OCI-LY3 (cell line): Measurements from ENCODE around the gene FCRL1.

Experiments used
- CTCF ChIP-seq: fragments of 200-600, 300-600 bp; sonication (generic); IDR thresholded peaks from 2 replicates; pipeline ENCODE4 v1.5.1; 2014; ENCODE audit warnings: antibody characterized with exemption, low read length, low read depth
- EZH2phosphoT487 ChIP-seq: fragments of 200-600 bp; shearing (Covaris generic); IDR thresholded peaks from 2 replicates; pipeline ENCODE4 v1.6.1; 2018; ENCODE audit warnings: antibody characterized with exemption, mixed run types, low read depth

DNA sequence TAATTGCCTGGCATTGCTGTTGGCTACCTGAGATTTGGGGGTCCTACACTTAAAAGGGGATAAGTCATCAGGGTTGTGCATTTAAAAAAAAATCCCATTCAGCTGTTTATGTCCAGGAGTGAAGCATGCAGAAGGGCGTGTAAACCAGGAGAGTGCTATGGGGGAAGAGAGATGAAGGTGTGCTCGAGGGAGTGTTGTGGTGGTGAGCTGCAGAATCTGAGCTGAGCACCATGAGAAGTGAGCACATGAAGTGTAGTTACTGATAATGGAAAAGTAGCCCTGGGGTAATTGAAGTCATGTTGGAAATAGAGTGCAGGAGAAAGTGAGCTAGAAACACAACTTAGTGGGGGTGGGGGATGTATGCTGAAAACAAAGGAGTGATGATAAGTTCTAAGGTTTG lies 705 bp downstream of the FCRL1 start:
- TF ChIP-seq CTCF (no peak), EZH2phosphoT487 (no peak)
